NT2/D1 (cell line): ENCODE results near the gene FSHR.

Experiments
- SUZ12 ChIP-seq: IDR thresholded peaks from 2 replicates; pipeline ENCODE4 v1.6.1; 2011; ENCODE audit not compliant: insufficient read length, insufficient read depth; ENCODE audit errors: extremely low read depth
- YY1 ChIP-seq: IDR thresholded peaks from 2 replicates; pipeline ENCODE4 v1.6.1; 2011; ENCODE audit not compliant: insufficient read length, insufficient read depth

- TF ChIP-seq YY1: no peak
- TF ChIP-seq SUZ12: no peak
Measured at GRCh38 chr2:49165662-49166061, 11.3 kb upstream of the FSHR start.
